Measurements from ENCODE around the gene RAMP2. TPM values are rescaled to one million over a fixed set of nuclear protein-coding genes. Genes with fewer than 3 reads are reported as not detected.

Gene RAMP2
- total and polyA plus RNA-seq, 2 of the 13 experiments (the other 11 are each of a cell fraction or from before 2014, with no cell fraction given), result 1.4 to 5.2 TPM

- TF ChIP-seq ZNF362 (CRISPR knock-in tag; IDR thresholded peaks at IDR 0.05; ENCODE audit: borderline replicate concordance) (peak; percentile 32; the same call in 1 of the 2 replicates), ZFP91 (CRISPR knock-in tag; IDR thresholded peaks at IDR 0.05; ENCODE audit: borderline replicate concordance) (peak; percentile 4; the same call in 1 of the 2 replicates), BCLAF1 (IDR thresholded peaks at IDR 0.05) (no peak), HNRNPH1 (optimal IDR thresholded peaks at IDR 0.05; ENCODE audit: low read depth, low read length) (no peak), ZSCAN5A (CRISPR knock-in tag; IDR thresholded peaks at IDR 0.05; ENCODE audit: borderline replicate concordance) (no peak), HMGA1 (CRISPR knock-in tag; conservative IDR thresholded peaks at IDR 0.05) (no peak), ZFP41 (CRISPR knock-in tag; IDR thresholded peaks at IDR 0.05; ENCODE audit: borderline replicate concordance) (no peak), POLR2A (IDR thresholded peaks at IDR 0.05; ENCODE audit: insufficient read depth in 1 of 2, low read depth in 2 of 2, low read length in 2 of 2) (0 out of 4 replicates have a peak, but pooled peaks of 1 of the 2 experiments have one; percentile 14), ERF (CRISPR knock-in tag; IDR thresholded peaks at IDR 0.05) (no peak; the same call in 1 of the 2 replicates), YY1 (IDR thresholded peaks at IDR 0.05; ENCODE audit: insufficient read depth, insufficient replicate concordance, low read depth, low read length) (no peak), MATR3 (CRISPR knock-in tag; IDR thresholded peaks at IDR 0.05) (no peak), ZNF430 (CRISPR knock-in tag; IDR thresholded peaks at IDR 0.05) (no peak; the same call in 1 of the 2 replicates), TSC22D2 (CRISPR knock-in tag; IDR thresholded peaks at IDR 0.05; ENCODE audit: borderline replicate concordance) (no peak), ZNF143 (CRISPR knock-in tag; IDR thresholded peaks at IDR 0.05) (no peak), AHDC1 (CRISPR knock-in tag; IDR thresholded peaks at IDR 0.05; ENCODE audit: borderline replicate concordance) (no peak)
These were observed 20.0 kb downstream of the RAMP2 start (continued) for GRCh38 chr17:42780851-42781638.
